ENCODE results near the gene RFFL.

GRCh38 chr17:35064516-35065215 is 1.2 kb upstream of the RFFL start:
- TF ChIP-seq EZH2 (IDR thresholded peaks at IDR 0.05; ENCODE audit: borderline replicate concordance, insufficient read depth, low read depth, low read length, poor library complexity, severe bottlenecking) (no peak), CTCF (IDR thresholded peaks at IDR 0.05) (no peak)

Measured in B cell (primary cell).